Measurements from ENCODE around the gene C11orf91. TPM values are rescaled to one million over a fixed set of nuclear protein-coding genes. Genes with fewer than 3 reads are reported as not detected.

Gene C11orf91
- total RNA-seq, 4 donors from 2014 or later = not detected

DNA sequence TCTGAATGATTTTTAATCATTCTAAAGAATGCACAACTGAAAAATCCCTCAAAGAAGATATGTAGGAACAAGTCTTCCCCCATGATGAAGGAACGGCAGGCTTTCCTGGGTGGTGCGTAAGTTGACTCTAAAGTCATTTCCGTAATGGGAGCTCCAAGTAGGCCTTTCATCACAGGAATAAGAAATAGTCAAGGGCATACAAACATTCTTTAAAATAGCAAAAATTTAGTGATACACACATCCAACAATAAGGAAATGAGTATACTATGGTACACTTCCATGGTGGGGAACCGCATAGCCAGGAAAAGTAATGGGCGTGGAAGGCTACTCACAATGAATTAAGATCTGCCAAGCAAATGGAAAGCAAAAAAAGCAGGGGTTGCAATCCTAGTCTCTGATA lies 24.9 kb upstream of the C11orf91 start:
- TF ChIP-seq EP300 (IDR thresholded peaks at IDR 0.05) = no peak
- TF ChIP-seq POLR2A (IDR thresholded peaks at IDR 0.05) = no peak
- TF ChIP-seq CTCF (IDR thresholded peaks at IDR 0.05) = no peak
- no peak for TF ChIP-seq POLR2AphosphoS5 (IDR thresholded peaks at IDR 0.05)
- Histone ChIP-seq H3K27me3 (no peaks in the 10 kb centered on the region), H3K9me3 (no peaks in the 10 kb centered on the region), H3K27ac (peak overlapping the region in 2 of 4 donors; percentile 81 to 82), H3K36me3 (peaks cover 0 to 18% of the 10 kb centered on the region in 2 donors), H3K4me1 (peaks cover 16 to 86% (median 36%) of the 10 kb centered on the region in 3 donors), H3K4me3 (no peak overlapping the region)
- ATAC-seq = no peak
- WGBS, 2 donors (ENCODE audit: low coverage in 1 of 2) = 57 to 90% methylated on average over 5 of the region's 5 CpGs

DNA sequence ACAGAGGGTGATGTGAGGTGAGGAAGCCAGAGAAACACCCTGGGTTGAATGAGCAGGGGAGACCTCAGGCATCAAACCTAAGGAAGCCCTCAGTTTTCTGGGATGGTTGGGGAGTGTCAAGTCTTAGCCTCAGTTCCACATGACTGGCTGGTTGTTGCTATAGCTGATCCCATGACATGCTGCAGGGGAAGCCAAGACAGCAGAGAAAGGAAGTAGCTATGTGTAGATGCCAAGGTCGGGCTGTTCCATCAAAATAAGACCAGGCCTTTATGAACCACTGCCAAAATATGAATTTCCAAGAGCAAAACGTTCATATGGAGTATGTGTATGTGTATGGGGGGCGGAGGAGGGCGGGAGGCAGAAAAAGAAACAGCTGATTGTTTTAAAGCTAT lies 24.0 kb upstream of the C11orf91 start:
- no peak overlapping the region for H3K4me3 ChIP-seq
- H3K9me3 ChIP-seq = no peaks in the 10 kb centered on the region
- peak; percentile 71 for ATAC-seq
- 17 to 30% methylated on average over 4 of the region's 4 CpGs for WGBS, 2 donors (ENCODE audit: low coverage in 1 of 2)
- peak overlapping the region; percentile 2 to 82 (median 80) for H3K27ac ChIP-seq
- H3K4me1 ChIP-seq = peaks cover 16 to 86% (median 33%) of the 10 kb centered on the region in 3 donors
- no peaks in the 10 kb centered on the region for H3K27me3 ChIP-seq
- H3K36me3 ChIP-seq = peaks cover 0 to 27% of the 10 kb centered on the region in 2 donors
- TF ChIP-seq POLR2A (IDR thresholded peaks at IDR 0.05) (no peak), CTCF (IDR thresholded peaks at IDR 0.05) (no peak), POLR2AphosphoS5 (IDR thresholded peaks at IDR 0.05) (peak; percentile 7), EP300 (IDR thresholded peaks at IDR 0.05) (no peak)

DNA sequence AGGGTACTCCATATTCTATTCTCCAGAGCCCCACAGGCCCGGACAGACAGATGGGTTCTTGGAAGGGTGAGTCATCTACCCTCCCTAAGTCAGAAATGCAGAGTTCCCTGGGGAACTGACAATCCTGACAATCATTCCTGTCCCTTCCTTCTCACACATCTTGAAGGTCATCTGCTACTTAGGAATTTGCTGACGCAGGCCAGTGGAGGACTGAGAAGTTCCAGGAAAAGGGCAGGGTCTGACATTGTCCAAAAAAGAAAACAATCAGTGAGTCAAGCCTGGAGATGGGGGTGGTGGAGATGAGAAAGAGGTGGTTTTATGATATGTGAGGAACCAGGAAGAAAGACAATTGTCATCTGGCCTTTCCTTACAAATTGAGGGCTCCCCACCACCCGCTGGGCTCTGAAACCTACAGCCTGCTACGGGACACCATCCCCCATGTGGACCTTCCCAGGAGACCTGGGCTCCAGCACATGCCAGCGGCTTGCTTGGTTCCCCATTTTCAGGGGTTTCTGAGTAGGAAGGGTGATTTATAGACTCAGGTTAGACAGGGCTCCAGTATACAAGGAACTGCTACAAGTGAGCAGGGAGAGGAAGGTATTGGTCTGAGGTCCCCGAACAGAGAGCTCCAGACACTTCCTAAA lies 22.7 kb upstream of the C11orf91 start:
- ATAC-seq = peak; percentile 71
- Histone ChIP-seq H3K4me3 (no peak overlapping the region), H3K27me3 (no peaks in the 10 kb centered on the region), H3K27ac (peak overlapping the region; percentile 10 to 82 (median 80)), H3K36me3 (peaks cover 0 to 40% of the 10 kb centered on the region in 2 donors), H3K4me1 (peaks cover 16 to 80% (median 33%) of the 10 kb centered on the region in 3 donors), H3K9me3 (no peaks in the 10 kb centered on the region)
- 41 to 80% methylated on average over 2 to 5 of the region's 6 CpGs for WGBS, 2 donors (ENCODE audit: low coverage in 1 of 2)
- TF ChIP-seq POLR2AphosphoS5 (IDR thresholded peaks at IDR 0.05) (peak; percentile 85), CTCF (IDR thresholded peaks at IDR 0.05) (no peak), POLR2A (IDR thresholded peaks at IDR 0.05) (no peak), EP300 (IDR thresholded peaks at IDR 0.05) (no peak)

- no peaks in the 10 kb centered on the region for H3K9me3 ChIP-seq
- H3K27me3 ChIP-seq = no peaks in the 10 kb centered on the region
- 75% methylated on average over 1 of the region's 2 CpGs; no CpG with 5 or more reads in 1 of the 2 donors for WGBS, 2 donors (ENCODE audit: low coverage in 1 of 2)
- ATAC-seq = peak; percentile 2
- no peak overlapping the region for H3K4me3 ChIP-seq
- peak overlapping the region; percentile 18 to 82 (median 80) for H3K27ac ChIP-seq
- TF ChIP-seq POLR2A (IDR thresholded peaks at IDR 0.05) (no peak), EP300 (IDR thresholded peaks at IDR 0.05) (no peak), POLR2AphosphoS5 (IDR thresholded peaks at IDR 0.05) (no peak), CTCF (IDR thresholded peaks at IDR 0.05) (no peak)
- peaks cover 16 to 78% (median 33%) of the 10 kb centered on the region in 3 donors for H3K4me1 ChIP-seq
- H3K36me3 ChIP-seq = peaks cover 0 to 46% of the 10 kb centered on the region in 2 donors
Observed at GRCh38 chr11:33722590-33723234, 22.1 kb upstream of the C11orf91 start.
